Measurements from ENCODE around the gene NKAIN2. TPM values are rescaled to one million over a fixed set of nuclear protein-coding genes. Genes with fewer than 3 reads are reported as not detected.

NKAIN2 gene
- total RNA-seq, 1 experiment from 2014 or later = 2.7 TPM

DNA sequence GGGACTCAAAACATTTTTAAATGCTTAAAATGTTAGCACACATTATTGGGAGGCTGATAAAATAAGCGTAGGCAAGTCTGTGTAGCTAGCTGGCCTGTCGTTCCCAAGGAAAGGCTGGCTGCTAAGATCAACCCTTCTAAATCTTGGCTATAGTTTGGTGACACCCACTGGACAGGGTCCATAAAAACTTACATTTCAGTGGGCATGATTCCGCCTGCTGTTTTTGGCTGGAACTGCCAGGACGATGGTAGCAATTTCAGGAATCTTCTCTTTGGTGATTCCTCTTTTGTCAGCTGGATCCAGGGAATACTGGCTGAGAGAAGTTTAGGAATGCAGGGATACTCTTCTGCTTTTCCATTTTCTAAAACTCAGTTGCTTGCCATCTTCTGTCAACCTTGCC, 162.2 kb downstream of the NKAIN2 start:
- Mint-ChIP-seq H3K4me3 (ENCODE audit: unreplicated experiment) (no peak overlapping the region), H3K27me3 (ENCODE audit: insufficient read depth, unreplicated experiment) (no peaks in the 10 kb centered on the region), H3K9me3 (ENCODE audit: unreplicated experiment) (no peaks in the 10 kb centered on the region), H3K27ac (ENCODE audit: low read depth, unreplicated experiment) (no peak overlapping the region), H3K4me1 (ENCODE audit: insufficient read depth, unreplicated experiment) (peaks cover 6% of the 10 kb centered on the region), H3K36me3 (ENCODE audit: insufficient read depth, unreplicated experiment) (no peaks in the 10 kb centered on the region)
- BruUV-seq (replicated peaks) = no TSS peak
- ChIA-PET CTCF (interaction anchor here (0.6 to 3.1 kb wide), 3 partner anchors 11 to 496 kb away, joined by 3 to 12 read pairs (median 8); no protein-coding TSS in a partner anchor), POLR2A (interaction anchor here (0.8 kb wide), 1 partner anchor 830 kb away, joined by 3 read pairs; no protein-coding TSS in a partner anchor)
- TF ChIP-seq, protein P1, sequence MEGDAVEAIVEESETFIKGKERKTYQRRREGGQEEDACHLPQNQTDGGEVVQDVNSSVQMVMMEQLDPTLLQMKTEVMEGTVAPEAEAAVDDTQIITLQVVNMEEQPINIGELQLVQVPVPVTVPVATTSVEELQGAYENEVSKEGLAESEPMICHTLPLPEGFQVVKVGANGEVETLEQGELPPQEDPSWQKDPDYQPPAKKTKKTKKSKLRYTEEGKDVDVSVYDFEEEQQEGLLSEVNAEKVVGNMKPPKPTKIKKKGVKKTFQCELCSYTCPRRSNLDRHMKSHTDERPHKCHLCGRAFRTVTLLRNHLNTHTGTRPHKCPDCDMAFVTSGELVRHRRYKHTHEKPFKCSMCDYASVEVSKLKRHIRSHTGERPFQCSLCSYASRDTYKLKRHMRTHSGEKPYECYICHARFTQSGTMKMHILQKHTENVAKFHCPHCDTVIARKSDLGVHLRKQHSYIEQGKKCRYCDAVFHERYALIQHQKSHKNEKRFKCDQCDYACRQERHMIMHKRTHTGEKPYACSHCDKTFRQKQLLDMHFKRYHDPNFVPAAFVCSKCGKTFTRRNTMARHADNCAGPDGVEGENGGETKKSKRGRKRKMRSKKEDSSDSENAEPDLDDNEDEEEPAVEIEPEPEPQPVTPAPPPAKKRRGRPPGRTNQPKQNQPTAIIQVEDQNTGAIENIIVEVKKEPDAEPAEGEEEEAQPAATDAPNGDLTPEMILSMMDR (IDR thresholded peaks at IDR 0.05; ENCODE audit: unreplicated experiment) = peak; percentile 27
- intact Hi-C loops (cut with micrococcal nuclease) = loop anchor here (1.0 kb wide), 1 partner anchor 164 kb away; no protein-coding TSS in a partner anchor
- DNase-seq (ENCODE audit: unreplicated experiment) = peak; percentile 48

DNA sequence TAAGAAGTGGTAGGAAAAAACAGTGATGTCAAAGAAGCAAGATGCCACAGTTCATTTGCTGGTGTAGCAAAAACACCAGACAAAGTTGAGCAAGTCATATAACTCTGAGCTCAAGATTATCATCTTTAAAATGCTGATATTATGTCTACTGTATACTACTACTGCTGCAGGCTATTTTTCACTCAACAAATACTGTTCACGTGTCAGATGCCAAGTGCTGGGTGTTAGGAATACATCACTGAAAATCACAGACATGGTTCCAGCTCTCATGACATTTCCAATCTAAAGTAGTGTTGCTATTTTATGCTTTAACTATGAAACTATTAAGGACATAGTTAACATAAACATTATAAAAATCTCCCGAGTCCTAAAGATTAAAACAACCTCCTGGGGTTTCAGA, 163.0 kb downstream of the NKAIN2 start:
- no peak for DNase-seq (ENCODE audit: unreplicated experiment)
- no peak overlapping the region for H3K27ac Mint-ChIP-seq (ENCODE audit: low read depth, unreplicated experiment)
- H3K4me1 Mint-ChIP-seq (ENCODE audit: insufficient read depth, unreplicated experiment) = peaks cover 6% of the 10 kb centered on the region
- H3K27me3 Mint-ChIP-seq (ENCODE audit: insufficient read depth, unreplicated experiment) = no peaks in the 10 kb centered on the region
- CTCF ChIA-PET = interaction anchor here (0.6 to 3.1 kb wide), 5 partner anchors 12 to 495 kb away, joined by 3 to 12 read pairs (median 6); no protein-coding TSS in a partner anchor
- no peaks in the 10 kb centered on the region for H3K36me3 Mint-ChIP-seq (ENCODE audit: insufficient read depth, unreplicated experiment)
- H3K4me3 Mint-ChIP-seq (ENCODE audit: unreplicated experiment) = no peak overlapping the region
- POLR2A ChIA-PET = interaction anchor here (0.8 kb wide), 1 partner anchor 829 kb away, joined by 3 read pairs; no protein-coding TSS in a partner anchor
- TF ChIP-seq, protein P1 (IDR thresholded peaks at IDR 0.05; ENCODE audit: unreplicated experiment) = no peak
- intact Hi-C loops (cut with micrococcal nuclease) = loop anchor here (1.0 kb wide), 1 partner anchor 164 kb away; no protein-coding TSS in a partner anchor
- no TSS peak for BruUV-seq (replicated peaks)
- H3K9me3 Mint-ChIP-seq (ENCODE audit: unreplicated experiment) = no peaks in the 10 kb centered on the region

DNA sequence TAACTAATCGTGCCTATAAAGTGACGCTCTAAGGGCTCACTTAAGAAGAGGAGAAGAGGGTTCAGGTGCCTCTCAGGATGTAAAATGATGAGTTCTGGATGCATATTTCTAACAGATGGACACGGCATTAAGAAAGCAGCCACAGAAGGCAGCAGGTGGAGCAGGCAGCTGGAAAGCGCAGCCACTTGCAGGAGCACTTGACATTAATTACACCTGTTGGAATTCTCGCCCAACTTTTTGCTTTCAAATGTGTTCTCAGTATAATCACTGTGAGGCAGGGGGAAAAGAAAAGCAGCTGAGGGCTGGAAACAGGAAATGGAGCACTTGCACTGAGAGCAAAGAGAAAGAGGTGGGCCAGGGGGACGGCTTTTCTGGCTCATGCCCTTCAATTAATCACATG, 164.2 kb downstream of the NKAIN2 start:
- H3K36me3 Mint-ChIP-seq (ENCODE audit: insufficient read depth, unreplicated experiment) = no peaks in the 10 kb centered on the region
- TF ChIP-seq, protein P1 (IDR thresholded peaks at IDR 0.05; ENCODE audit: unreplicated experiment) = no peak
- BruUV-seq (replicated peaks) = no TSS peak
- intact Hi-C loops (cut with micrococcal nuclease) = no loop called here
- no peak for DNase-seq (ENCODE audit: unreplicated experiment)
- H3K27ac Mint-ChIP-seq (ENCODE audit: low read depth, unreplicated experiment) = no peak overlapping the region
- H3K27me3 Mint-ChIP-seq (ENCODE audit: insufficient read depth, unreplicated experiment) = no peaks in the 10 kb centered on the region
- no peak overlapping the region for H3K4me3 Mint-ChIP-seq (ENCODE audit: unreplicated experiment)
- H3K4me1 Mint-ChIP-seq (ENCODE audit: insufficient read depth, unreplicated experiment) = peaks cover under 1% of the 10 kb centered on the region
- ChIA-PET POLR2A (no interaction called here), CTCF (interaction anchor here (1.1 to 3.1 kb wide), 2 partner anchors 42 to 166 kb away, joined by 3 to 12 read pairs; no protein-coding TSS in a partner anchor)
- H3K9me3 Mint-ChIP-seq (ENCODE audit: unreplicated experiment) = no peaks in the 10 kb centered on the region

DNA sequence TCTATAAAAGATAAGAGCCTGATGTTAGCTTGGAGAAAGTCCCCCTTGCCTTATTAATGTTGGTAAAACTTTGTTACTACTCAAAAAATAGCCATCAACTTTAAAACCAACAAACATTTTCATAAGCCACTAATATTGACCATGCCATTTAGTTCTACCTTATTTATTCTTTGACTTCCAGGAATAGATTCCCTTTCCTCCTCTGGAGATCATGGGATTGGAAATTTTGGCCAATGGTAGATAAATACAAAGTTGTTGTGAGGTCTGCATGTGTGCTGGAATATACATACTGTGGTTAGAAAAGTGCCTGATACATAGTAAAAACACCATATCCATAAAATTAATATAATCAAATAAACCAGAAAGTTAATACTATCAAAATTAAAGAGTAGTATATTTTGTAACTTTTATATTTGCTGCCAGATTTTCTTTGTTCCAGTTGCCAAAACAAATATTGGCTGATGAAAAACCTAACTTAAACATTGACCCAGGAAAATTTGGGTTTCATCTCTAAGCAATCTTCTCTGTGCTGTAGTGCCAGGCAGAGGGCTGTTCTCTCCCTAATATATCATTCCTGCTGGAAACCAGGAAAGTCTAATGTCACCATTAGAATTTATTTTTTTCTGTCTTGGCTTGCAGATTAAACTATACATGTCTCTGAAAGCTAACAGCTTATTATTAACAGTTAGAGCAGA, 169.1 kb downstream of the NKAIN2 start:
- DNase-seq (ENCODE audit: unreplicated experiment) = no peak
- BruUV-seq (replicated peaks) = no TSS peak
- no peak overlapping the region for H3K4me3 Mint-ChIP-seq (ENCODE audit: unreplicated experiment)
- peaks cover 6% of the 10 kb centered on the region for H3K4me1 Mint-ChIP-seq (ENCODE audit: insufficient read depth, unreplicated experiment)
- no peak overlapping the region for H3K27ac Mint-ChIP-seq (ENCODE audit: low read depth, unreplicated experiment)
- no peaks in the 10 kb centered on the region for H3K9me3 Mint-ChIP-seq (ENCODE audit: unreplicated experiment)
- no peaks in the 10 kb centered on the region for H3K36me3 Mint-ChIP-seq (ENCODE audit: insufficient read depth, unreplicated experiment)
- CTCF ChIA-PET = interaction anchor here (0.5 to 0.6 kb wide), 2 partner anchors 66 to 1810 kb away, joined by 3 read pairs; no protein-coding TSS in a partner anchor
- TF ChIP-seq, protein P1 (IDR thresholded peaks at IDR 0.05; ENCODE audit: unreplicated experiment) = no peak
- intact Hi-C loops (cut with micrococcal nuclease) = no loop called here
- POLR2A ChIA-PET = no interaction called here
- H3K27me3 Mint-ChIP-seq (ENCODE audit: insufficient read depth, unreplicated experiment) = no peaks in the 10 kb centered on the region
